ENCODE measurements around the gene BRF1. TPM values are rescaled to one million over a fixed set of nuclear protein-coding genes. Genes with fewer than 3 reads are reported as not detected.

The BRF1 gene
- total RNA-seq, 4 donors from 2014 or later: 37.9 to 102 (median 52.5) TPM

GRCh38 chr14:105200074-105200473 lies 100.7 kb downstream of the BRF1 start:
- H3K27ac ChIP-seq: no peak overlapping the region
- peaks cover 59% of the 10 kb centered on the region for H3K4me1 ChIP-seq
- no peak overlapping the region for H3K4me3 ChIP-seq
- TF ChIP-seq POLR2AphosphoS5 (IDR thresholded peaks at IDR 0.05): no peak
- no peak for DNase-seq (ENCODE audit: low spot score in 2 of 2)
- 95% methylated on average over 4 of the region's 10 CpGs for WGBS
- peaks cover 45% of the 10 kb centered on the region for H3K27me3 ChIP-seq
- no peaks in the 10 kb centered on the region for H3K9me3 ChIP-seq
- no peaks in the 10 kb centered on the region for H3K36me3 ChIP-seq

GRCh38 chr14:105199093-105199492 lies 101.7 kb downstream of the BRF1 start:
- TF ChIP-seq EP300 (IDR thresholded peaks at IDR 0.05): no peak
- TF ChIP-seq CTCF (IDR thresholded peaks at IDR 0.05): no peak
- TF ChIP-seq POLR2A (IDR thresholded peaks at IDR 0.05): no peak
- TF ChIP-seq POLR2AphosphoS5 (IDR thresholded peaks at IDR 0.05): no peak
- 63% methylated on average over 2 of the region's 18 CpGs for WGBS
- peak overlapping the region; percentile 23 for H3K27ac ChIP-seq
- H3K4me3 ChIP-seq: no peak overlapping the region
- no peak for DNase-seq (ENCODE audit: low spot score in 2 of 2)
- H3K36me3 ChIP-seq: no peaks in the 10 kb centered on the region
- peaks cover 55% of the 10 kb centered on the region for H3K27me3 ChIP-seq
- peaks cover 55% of the 10 kb centered on the region for H3K4me1 ChIP-seq
- no peaks in the 10 kb centered on the region for H3K9me3 ChIP-seq

- no peak for DNase-seq (ENCODE audit: low spot score in 2 of 2)
- H3K9me3 ChIP-seq: no peaks in the 10 kb centered on the region
- no peak overlapping the region for H3K4me3 ChIP-seq
- no CpG with 5 or more reads among the region's 4 CpGs for WGBS
- no peak for TF ChIP-seq POLR2AphosphoS5 (IDR thresholded peaks at IDR 0.05)
- peaks cover 55% of the 10 kb centered on the region for H3K4me1 ChIP-seq
- peaks cover 60% of the 10 kb centered on the region for H3K27me3 ChIP-seq
- no peaks in the 10 kb centered on the region for H3K36me3 ChIP-seq
- H3K27ac ChIP-seq: peak overlapping the region; percentile 23
These were observed 102.2 kb downstream of the BRF1 start for GRCh38 chr14:105198588-105198987.

GRCh38 chr14:105197211-105197641 lies 103.6 kb downstream of the BRF1 start:
- H3K36me3 ChIP-seq: no peaks in the 10 kb centered on the region
- DNase-seq (ENCODE audit: low spot score in 2 of 2): no peak
- TF ChIP-seq POLR2A (IDR thresholded peaks at IDR 0.05) (no peak), EP300 (IDR thresholded peaks at IDR 0.05) (no peak), POLR2AphosphoS5 (IDR thresholded peaks at IDR 0.05) (no peak), CTCF (IDR thresholded peaks at IDR 0.05) (no peak)
- WGBS: 18% methylated on average over 3 of the region's 15 CpGs
- H3K4me1 ChIP-seq: peaks cover 54% of the 10 kb centered on the region
- peaks cover 71% of the 10 kb centered on the region for H3K27me3 ChIP-seq
- peak overlapping the region; percentile 70 for H3K27ac ChIP-seq
- peak overlapping the region; percentile 32 for H3K4me3 ChIP-seq
- H3K9me3 ChIP-seq: no peaks in the 10 kb centered on the region

GRCh38 chr14:105196265-105196960 lies 104.4 kb downstream of the BRF1 start:
- Histone ChIP-seq H3K9me3 (no peaks in the 10 kb centered on the region), H3K36me3 (no peaks in the 10 kb centered on the region), H3K4me1 (peaks cover 48% of the 10 kb centered on the region), H3K27ac (peak overlapping the region; percentile 70), H3K4me3 (peak overlapping the region; percentile 32), H3K27me3 (peaks cover 74% of the 10 kb centered on the region)
- 7% methylated on average over 32 of the region's 58 CpGs for WGBS
- DNase-seq (ENCODE audit: low spot score in 2 of 2): no peak
- no peak for TF ChIP-seq POLR2A (IDR thresholded peaks at IDR 0.05)
- no peak for TF ChIP-seq CTCF (IDR thresholded peaks at IDR 0.05)
- no peak for TF ChIP-seq EP300 (IDR thresholded peaks at IDR 0.05)
- TF ChIP-seq POLR2AphosphoS5 (IDR thresholded peaks at IDR 0.05): no peak

GRCh38 chr14:105195522-105196264 lies 105.1 kb downstream of the BRF1 start:
- peaks cover 74% of the 10 kb centered on the region for H3K27me3 ChIP-seq
- no peak overlapping the region for H3K4me3 ChIP-seq
- H3K4me1 ChIP-seq: peaks cover 43% of the 10 kb centered on the region
- H3K36me3 ChIP-seq: no peaks in the 10 kb centered on the region
- no peaks in the 10 kb centered on the region for H3K9me3 ChIP-seq
- 68% methylated on average over 16 of the region's 25 CpGs for WGBS
- no peak for DNase-seq (ENCODE audit: low spot score in 2 of 2)
- peak overlapping the region; percentile 52 for H3K27ac ChIP-seq
- TF ChIP-seq POLR2A (IDR thresholded peaks at IDR 0.05) (no peak), EP300 (IDR thresholded peaks at IDR 0.05) (no peak), POLR2AphosphoS5 (IDR thresholded peaks at IDR 0.05) (no peak), CTCF (IDR thresholded peaks at IDR 0.05) (no peak)

Measured in suprapubic skin (tissue), 4 donors.